Measurements from ENCODE around the gene ATF6.

ATF6 gene

DNA sequence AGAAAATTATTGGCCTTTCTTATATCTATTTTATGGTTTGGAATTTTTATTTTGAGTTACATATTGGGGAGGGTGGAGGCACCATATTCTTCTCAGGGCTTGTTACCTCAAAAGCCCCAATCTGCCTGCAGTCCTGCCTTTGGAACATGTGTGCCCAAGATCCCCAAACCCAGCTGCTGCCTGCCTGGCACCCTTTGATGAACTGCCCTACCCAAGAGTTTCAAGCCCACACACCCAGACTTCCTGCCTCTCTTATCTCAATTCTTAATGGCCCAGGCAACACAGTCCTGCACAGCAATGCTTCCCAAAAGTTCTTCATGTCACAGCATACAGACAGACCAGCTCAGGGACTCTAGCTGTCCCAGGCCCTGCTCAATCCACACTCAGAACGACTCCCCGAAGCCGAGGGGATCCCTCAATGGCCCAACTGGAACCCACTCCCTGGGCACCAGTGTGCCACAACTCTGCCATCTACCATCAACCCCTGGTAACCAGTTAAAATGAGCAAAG is 238.4 kb downstream of the ATF6 start:
- ChIA-PET CTCF (no interaction called here), POLR2A (no interaction called here)
- no peak for DNase-seq (ENCODE audit: extremely low spot score)
- TF ChIP-seq, protein P1, sequence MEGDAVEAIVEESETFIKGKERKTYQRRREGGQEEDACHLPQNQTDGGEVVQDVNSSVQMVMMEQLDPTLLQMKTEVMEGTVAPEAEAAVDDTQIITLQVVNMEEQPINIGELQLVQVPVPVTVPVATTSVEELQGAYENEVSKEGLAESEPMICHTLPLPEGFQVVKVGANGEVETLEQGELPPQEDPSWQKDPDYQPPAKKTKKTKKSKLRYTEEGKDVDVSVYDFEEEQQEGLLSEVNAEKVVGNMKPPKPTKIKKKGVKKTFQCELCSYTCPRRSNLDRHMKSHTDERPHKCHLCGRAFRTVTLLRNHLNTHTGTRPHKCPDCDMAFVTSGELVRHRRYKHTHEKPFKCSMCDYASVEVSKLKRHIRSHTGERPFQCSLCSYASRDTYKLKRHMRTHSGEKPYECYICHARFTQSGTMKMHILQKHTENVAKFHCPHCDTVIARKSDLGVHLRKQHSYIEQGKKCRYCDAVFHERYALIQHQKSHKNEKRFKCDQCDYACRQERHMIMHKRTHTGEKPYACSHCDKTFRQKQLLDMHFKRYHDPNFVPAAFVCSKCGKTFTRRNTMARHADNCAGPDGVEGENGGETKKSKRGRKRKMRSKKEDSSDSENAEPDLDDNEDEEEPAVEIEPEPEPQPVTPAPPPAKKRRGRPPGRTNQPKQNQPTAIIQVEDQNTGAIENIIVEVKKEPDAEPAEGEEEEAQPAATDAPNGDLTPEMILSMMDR (IDR thresholded peaks at IDR 0.05; ENCODE audit: control extremely low read depth, extremely low read depth, low read depth, missing control alignments), result no peak

DNA sequence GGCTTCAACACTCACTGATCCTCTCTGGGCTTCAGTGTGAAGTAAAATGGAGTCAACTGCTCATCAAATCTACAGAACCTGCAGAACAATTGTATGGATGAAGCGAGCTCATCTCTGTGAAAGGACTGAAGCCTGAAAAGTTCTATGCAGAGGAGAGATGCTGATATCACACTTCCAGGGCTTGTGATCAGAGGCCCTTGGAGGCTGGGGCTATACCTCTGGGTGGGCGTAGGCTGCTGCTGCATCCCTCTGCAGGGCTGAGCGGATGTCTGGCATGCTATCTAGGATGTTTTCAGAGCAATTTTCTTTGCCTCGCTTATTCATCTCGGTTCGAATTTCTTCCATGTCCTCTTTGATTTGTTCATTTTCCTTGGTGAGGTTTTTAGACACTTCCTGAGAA is 240.0 kb downstream of the ATF6 start:
- POLR2A ChIA-PET, result no interaction called here
- TF ChIP-seq, protein P1 (IDR thresholded peaks at IDR 0.05; ENCODE audit: control extremely low read depth, extremely low read depth, low read depth, missing control alignments), result no peak
- CTCF ChIA-PET, result interaction anchor here (0.7 to 1.4 kb wide), 2 partner anchors 10 to 13 kb away, joined by 3 to 4 read pairs; no protein-coding TSS in a partner anchor
- no peak for DNase-seq (ENCODE audit: extremely low spot score)

DNA sequence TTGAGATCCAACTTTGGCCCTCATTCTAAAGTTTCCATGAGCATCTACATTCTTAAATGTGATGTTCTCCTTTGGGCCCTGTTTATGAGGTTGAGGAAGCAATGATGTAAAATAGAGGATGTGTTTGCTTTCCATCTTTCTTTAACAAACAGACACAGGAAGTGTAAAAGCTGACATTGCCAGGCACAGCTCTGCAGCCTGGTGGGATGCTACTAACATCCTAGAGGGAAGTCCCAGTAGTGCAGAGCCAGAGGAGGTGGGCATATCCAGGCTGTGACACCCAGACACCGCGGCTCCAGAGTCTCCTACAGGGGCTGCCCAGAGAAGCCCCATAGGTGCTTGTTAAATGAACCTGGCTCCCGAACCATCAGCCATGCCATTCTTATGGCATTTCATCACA is 241.3 kb downstream of the ATF6 start:
- ChIA-PET CTCF (interaction anchor here (1.3 to 2.1 kb wide), 2 partner anchors 12 to 215 kb away, joined by 4 read pairs; no protein-coding TSS in a partner anchor), POLR2A (no interaction called here)
- TF ChIP-seq, protein P1 (IDR thresholded peaks at IDR 0.05; ENCODE audit: control extremely low read depth, extremely low read depth, low read depth, missing control alignments), result no peak
- DNase-seq (ENCODE audit: extremely low spot score), result no peak

DNA sequence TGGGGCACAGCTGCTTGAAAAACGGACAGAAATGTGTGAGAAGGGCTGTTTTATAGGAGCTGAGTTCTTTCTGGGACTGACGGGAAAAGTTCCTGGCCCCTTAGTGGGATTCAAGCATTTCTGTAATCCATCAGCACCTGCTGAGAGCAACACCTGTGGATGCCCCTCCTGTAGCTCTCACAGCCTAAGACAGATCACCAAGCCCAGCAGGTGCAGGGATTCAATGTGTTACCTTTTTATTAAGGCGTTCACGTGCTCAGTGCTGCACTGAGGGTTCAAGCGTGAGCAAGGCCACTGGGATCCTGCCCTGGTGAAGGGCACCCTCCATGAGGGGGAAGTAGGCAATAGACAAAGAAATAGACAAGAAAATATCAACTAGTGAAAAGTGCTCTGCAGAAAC is 242.7 kb downstream of the ATF6 start:
- POLR2A ChIA-PET, result no interaction called here
- TF ChIP-seq, protein P1 (IDR thresholded peaks at IDR 0.05; ENCODE audit: control extremely low read depth, extremely low read depth, low read depth, missing control alignments), result no peak
- no peak for DNase-seq (ENCODE audit: extremely low spot score)
- CTCF ChIA-PET, result interaction anchor here (2.1 kb wide), 1 partner anchor 217 kb away, joined by 4 read pairs; no protein-coding TSS in a partner anchor

DNA sequence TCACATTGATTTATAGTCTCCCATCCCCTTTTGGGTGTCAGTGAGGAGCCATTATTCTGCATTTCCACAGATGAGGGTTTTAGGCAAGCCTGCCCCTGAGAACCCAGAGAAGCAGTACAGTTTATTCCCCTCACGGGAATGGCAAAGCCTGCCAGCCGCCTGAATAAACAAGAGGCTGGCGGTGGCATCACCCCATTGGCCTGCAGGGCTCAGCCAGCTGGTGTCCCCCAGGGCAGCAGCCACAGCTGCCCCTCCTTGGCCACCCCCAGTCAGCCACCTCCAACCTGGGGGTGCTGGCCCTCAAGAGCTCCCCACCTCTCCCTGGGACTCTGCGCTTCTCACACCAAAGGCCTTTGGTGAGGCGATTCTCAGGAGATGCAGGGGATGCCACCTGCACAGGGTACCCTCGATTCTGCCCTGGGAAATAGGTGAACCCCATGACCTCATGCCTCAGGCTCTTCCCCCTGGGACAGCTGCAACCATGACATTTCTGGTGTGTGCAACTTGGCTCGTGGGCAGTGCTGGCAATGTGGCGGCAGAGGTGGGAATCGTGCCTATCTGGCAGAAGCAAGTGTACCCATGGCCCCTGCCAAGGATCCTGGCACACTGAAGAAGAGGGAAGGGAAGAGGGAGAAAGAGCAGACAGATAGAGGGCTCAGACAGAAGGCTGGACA is 243.5 kb downstream of the ATF6 start:
- DNase-seq (ENCODE audit: extremely low spot score), result no peak
- ChIA-PET POLR2A (no interaction called here), CTCF (interaction anchor here (2.1 kb wide), 1 partner anchor 218 kb away, joined by 4 read pairs; no protein-coding TSS in a partner anchor)
- TF ChIP-seq, protein P1 (IDR thresholded peaks at IDR 0.05; ENCODE audit: control extremely low read depth, extremely low read depth, low read depth, missing control alignments), result no peak

DNA sequence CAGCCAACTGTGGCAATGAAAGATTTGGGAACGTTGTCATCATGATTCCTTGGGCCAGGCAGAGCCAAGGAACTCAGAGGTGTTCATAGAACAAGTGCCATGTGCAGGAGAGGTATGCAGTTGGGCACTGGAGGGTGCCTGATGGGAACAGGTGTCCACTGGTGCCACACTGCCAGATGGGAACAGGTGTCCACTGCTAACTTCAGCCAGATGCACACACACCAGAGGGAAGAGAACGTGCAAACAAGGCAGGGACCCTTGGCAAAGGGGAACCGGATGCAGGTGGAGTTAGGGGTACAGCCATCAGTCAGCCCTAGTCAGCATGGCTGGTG is 244.0 kb downstream of the ATF6 start:
- TF ChIP-seq, protein P1 (IDR thresholded peaks at IDR 0.05; ENCODE audit: control extremely low read depth, extremely low read depth, low read depth, missing control alignments), result no peak
- DNase-seq (ENCODE audit: extremely low spot score), result no peak
- ChIA-PET CTCF (no interaction called here), POLR2A (no interaction called here)
